Activated CD8-positive, alpha-beta memory T cell treated with anti-CD3 and anti-CD28 coated beads for 1 hour (primary cell): ENCODE data around the gene CLSTN2.

Experiments used
- DNase-seq, 2 donors: peaks; one replicate each; pipeline ENCODE4 v3.0.0-alpha.2; 2020; ENCODE audit warnings: low read depth in 1 of 2; ENCODE audit errors: extremely low read depth in 1 of 2

Gene CLSTN2

DNA sequence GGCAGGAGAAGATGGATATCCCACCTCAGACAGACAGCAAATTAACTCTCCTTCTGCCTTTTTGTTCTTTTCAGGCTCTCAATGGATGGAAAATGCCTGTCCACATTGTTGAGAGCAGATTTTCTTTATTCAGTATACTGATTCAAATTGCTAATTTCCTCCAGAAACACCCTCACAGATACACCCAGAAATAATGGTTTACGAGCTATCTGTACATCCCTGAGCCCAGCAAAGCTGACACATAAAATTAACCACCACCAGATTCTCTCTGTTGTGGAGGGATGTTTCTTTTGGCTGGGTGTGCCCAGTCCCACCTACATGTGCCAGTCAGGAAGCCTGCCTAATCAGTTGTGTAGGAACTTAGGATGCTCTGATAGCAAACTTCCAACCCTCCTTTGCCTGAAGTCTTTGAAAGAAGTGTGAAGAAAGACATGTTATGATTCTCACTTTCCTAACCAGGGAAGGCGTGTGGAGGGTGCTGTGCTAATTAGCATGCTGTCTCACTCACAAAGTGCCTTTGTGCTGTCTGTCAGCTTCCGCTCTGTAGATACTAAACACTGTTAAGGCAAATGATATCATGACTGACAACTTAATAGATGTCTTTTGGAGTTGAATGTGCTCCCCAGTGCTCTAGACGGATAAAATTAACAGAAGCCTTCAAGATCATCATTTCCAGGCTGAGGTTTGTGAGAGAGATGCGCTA, 208.5 kb downstream of the CLSTN2 start:
- no peak for DNase-seq

DNA sequence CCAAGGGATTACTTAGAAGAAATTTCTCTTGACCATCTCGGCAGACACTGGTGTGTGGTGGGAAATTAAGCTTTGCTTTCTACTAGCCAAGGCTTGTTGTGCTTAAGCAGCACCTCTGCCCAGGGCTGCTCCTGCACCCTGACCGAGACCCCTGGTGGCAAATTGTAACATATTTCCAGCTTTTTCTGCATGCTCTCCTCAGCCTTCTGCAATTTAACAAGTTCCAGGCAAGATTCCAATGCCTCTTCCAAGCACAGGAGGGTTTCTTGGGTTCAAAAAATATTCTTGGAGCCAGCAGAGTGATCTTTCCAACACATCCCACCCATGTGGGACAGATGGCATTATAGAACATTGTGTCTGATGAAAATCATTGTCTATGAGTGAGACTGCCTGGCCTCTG, 210.5 kb downstream of the CLSTN2 start:
- DNase-seq, result no peak

DNA sequence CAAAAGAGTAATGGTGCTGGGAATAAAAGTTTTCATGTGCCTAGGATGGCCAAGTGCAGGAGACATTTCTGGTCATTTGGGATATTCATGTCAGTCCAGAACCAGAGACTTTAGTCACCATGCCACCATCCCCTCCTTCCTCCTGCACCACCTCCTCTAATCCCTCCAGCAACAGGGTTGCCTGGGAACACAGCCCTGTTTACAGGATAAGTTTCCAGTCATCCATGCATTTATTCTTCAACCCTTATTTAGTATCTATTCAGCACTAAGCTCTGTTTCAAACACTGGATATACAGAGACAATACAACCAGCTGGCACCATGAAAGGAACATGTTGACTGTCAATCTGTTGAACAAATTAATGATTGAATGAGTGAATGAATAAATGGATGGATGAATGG, 211.7 kb downstream of the CLSTN2 start:
- no peak for DNase-seq

GRCh38 chr3:140147965-140148490, 213.0 kb downstream of the CLSTN2 start:
- no peak for DNase-seq

DNA sequence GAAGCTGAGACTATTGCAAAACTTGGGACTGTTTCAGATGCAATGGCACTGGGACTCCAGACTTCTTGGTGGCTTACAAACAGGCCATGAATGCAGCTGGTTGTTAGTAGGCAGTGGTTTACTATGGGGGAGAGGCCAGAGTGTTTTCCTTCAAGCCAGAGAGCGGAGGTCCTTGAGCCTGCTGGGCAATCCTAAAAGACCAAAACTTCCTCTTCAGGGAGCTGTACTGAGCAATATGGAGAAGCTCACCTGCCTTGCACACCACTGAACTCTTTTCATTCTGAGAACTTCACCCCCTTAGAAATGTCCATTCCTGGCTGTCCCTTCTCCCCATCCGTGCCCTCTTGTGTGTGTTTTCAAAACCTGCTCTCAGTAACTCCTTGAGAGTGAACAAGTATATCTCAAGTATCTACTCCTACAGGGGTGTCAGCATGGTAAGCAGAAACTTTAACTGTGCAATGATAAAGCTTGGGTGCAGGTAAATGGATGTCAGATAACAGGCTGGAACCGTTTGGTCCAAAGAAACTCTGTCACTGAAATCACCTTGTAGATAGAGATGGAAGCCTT, 213.9 kb downstream of the CLSTN2 start:
- no peak for DNase-seq

DNA sequence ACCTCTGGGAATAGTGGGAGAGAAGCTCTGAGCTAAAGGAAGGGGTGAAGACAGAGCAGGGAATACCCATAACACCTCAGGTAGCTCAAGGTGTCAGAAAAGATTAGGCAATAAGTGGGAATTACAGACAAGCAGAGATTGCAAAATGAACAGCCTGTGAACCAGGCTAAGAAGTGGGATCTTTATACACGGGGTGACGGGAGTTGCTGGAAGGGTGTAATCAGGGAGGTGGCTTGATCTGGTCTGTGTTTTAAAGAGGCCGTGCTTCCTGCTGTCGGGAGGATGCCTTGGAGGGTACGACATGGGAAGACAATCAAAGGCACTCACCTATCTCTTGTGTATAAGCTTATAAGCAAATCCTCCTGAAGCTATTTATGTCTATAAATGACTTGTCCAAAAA, 216.3 kb downstream of the CLSTN2 start:
- no peak for DNase-seq

DNA sequence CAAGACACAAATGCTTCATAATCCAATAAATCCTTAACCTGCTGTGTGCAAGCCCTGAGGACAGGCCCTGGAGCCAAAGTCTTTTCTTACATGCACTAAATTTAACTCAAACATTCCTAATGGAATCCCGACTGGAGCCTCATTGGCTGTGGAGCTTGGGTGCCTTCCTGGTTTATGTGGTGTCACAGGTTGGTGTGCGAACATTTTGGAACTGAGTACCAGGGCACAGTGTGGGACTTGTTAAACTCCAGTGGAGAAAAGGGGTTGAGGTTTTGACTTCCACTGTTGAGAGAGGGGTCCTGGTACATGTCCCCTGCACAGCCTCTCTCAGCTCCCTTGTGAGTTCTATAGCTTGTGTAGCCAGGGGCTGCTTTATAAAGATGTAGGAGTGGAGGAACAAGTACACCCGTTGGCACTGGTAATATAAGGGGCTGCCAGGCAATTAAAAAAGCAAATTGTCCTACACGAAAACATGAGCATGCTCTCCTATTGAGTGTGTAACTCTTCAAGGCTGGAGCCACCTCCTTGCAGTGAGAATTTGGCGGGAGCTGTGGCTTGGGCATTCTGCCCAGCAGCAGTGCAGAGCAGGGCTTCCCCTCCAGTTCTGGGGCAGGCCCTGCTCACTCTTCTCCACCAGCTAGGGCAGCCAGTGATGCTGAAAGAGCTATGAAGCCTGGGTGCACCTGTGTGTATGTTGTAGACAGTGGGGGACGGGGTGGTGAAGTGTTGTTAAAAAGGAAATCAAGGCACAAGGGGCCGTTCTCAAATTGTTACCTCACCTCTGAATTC, 218.1 kb downstream of the CLSTN2 start:
- no peak for DNase-seq

DNA sequence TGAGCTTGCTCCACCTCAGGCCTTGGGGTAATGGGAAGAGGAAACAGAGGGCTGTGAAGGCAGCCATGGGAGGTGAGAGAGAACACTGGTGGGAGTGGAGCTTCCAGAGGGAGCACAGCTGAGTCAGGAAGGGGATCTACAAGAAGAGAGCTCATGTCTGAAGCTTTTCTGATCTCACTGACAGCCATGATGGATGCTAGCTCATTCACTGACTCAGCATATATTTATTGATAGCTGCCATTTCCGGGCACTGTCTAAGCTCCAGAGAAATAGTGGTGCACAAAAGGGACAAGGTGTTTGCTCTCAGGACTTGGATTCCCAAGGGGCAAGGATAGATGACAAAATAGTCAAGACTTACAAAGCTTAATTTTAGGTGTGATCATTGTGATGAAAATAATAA, 218.8 kb downstream of the CLSTN2 start:
- no peak for DNase-seq

- no peak for DNase-seq
Observed at GRCh38 chr3:140157161-140157560, 222.2 kb downstream of the CLSTN2 start.

GRCh38 chr3:140159646-140160045, 224.7 kb downstream of the CLSTN2 start:
- no peak for DNase-seq

DNA sequence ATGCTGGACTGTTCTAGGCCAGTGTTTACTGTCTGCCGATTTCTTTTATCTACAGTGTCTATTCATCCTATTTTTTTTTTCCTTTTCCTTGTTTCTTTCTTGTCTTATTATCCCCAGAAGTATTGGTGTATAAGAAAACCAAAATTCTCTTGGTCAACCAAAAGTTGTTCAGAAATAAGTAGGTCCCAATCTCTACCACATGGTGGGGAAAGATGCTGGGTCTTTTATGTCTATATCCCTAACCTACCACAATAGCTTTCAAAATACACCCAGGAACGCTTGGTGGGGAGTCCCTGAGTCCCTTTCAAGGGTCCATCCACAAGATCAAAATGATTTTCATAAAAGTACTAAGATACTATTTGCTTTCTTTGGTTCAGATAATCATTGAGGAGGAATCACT, 225.6 kb downstream of the CLSTN2 start:
- DNase-seq, result no peak

DNA sequence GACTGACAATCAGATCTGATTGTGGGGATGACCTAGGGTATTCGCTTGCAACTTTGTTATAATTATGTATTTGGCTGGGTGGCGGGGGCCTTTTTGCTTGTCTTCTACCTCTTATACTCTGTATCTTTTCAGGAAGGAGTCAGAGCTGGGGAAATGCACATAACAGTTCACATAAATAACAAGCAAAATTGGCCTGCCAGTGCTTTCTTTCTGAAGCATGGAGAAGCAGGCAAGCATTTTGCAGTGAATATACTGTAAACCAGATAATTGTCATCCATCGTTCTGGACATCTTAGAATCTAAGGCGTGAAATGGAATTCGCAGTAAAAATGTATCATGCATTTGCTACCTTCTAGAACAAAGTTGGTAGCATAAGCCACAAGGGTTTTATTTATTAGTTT, 227.6 kb downstream of the CLSTN2 start:
- no peak for DNase-seq

DNA sequence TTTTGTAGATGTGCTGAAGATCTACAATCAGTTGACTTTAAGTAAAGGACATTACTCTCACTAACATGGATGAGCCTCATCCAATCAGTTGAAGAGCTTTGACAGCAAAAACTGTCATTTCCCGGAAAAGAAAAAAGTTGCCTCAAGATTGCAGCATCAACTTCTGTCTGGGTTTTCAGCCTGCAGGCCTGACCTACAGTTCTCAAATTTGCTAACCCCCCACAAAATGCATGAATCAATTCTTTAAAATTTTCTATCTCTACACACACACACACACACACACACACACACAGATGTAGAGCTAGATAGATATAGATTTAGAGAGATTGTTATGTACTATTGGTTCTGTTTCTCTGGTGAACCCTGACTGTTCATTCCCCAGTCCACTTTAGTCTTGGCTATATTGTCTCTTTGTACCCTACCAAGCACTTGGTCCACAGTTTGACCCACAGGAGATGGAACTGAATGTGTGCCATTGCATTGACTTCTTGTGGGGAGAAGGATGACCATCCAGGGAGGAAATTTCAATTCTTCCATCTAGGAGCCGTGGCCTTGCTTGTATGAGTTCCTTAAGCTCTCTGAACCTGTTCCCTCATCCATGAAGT, 228.3 kb downstream of the CLSTN2 start:
- no peak for DNase-seq

DNA sequence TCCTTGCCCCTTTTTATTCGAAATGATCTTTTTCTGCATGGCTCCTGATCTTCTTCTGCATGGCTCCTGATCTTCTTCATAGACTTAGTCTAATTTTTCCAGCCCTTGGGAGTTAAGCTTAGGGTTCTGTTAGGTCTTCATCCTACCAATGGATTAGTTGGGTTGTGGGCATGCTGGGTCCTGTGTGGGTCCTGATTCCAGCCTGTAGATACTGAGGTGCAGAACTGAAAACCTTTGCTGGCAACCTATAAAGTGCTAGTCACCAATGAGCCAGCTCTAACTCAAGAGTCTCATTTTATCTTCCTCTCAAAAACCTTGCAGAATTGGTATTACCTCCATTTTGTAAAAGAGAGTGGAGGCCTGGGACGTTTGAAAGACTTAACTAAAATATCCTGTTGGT, 229.2 kb downstream of the CLSTN2 start:
- no peak for DNase-seq

- DNase-seq, result no peak
Observed at GRCh38 chr3:140164922-140165590, 230.1 kb downstream of the CLSTN2 start.

GRCh38 chr3:140165781-140166180, 230.8 kb downstream of the CLSTN2 start:
- DNase-seq, result no peak

GRCh38 chr3:140166861-140167599, 232.0 kb downstream of the CLSTN2 start:
- no peak for DNase-seq

DNA sequence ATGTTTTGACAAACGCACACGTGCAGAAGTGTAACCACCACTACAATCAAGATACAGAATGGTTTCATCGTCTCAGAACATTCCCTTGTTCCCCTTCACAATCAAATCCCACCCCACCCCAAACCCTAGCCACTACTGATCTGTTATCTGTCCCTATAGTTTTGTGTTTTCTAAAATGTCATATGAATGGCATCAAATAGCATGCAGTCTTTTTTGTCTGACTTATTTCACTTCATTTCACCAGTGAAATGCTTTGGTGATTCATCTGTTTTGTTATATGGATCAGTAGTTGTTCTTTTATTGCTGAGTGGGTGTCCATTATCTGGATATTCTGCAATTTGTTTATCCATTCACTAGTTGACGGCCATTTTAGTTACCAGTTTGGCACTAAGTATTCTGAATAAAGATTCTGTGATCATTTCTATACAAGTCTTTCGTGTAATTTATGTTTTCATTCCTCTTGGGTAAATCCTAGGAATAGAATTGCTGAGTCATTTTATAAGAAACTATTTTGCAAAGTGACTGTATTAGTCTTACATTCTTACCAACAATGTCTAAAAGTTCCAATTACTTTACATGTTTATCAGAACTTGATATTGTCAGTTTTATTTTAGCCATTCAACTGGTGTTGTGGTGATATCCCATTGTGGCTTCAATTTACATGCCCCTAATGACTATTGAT, 232.8 kb downstream of the CLSTN2 start:
- no peak for DNase-seq

DNA sequence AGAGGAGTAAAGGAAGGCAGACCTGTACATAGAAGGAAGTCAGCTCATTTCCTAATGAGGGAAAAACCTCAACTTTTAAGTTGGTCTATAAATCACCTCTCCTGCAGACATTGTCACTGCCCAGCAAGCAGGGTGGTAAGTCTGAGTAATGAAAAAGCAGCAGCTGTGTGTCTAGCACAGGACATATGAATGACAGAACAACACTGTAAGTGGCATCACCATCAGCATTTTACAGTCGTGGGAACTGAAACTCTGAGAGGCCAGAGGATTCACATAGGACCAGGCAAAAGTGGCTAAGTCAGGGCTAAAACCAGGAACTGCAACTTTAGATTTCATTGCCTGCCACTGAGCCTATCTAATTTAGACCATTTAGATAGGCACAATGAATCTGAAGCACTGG, 235.6 kb downstream of the CLSTN2 start:
- DNase-seq, result no peak

DNA sequence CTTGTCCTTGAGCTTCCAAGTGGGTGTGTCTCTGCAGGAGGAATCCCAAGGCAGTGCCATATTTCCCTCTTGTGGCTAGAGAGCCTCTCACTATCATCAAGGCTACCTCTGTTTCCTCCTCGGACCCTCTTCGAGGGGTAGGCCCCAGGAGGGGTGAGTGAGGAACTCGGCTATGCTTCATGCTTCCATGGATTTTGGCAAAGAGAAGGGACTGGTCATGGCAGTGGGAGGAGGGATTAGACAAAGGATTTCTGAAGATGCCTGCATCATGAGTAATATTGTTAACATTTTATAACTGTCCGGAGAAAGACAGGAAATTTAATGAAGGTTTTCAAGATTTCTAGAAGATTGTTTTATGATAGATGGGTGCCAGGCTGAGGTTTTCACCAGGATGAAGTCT, 241.5 kb downstream of the CLSTN2 start:
- DNase-seq, result no peak
